ENCODE results near the gene FOXRED1. TPM values are rescaled to one million over a fixed set of nuclear protein-coding genes. Genes with fewer than 3 reads are reported as not detected.
A peak's percentile ranks its signal among the peaks of the same experiment; 100 is the strongest.

FOXRED1 gene
- total RNA-seq = 10 to 100 TPM; 34.8 to 43.4 TPM

DNA sequence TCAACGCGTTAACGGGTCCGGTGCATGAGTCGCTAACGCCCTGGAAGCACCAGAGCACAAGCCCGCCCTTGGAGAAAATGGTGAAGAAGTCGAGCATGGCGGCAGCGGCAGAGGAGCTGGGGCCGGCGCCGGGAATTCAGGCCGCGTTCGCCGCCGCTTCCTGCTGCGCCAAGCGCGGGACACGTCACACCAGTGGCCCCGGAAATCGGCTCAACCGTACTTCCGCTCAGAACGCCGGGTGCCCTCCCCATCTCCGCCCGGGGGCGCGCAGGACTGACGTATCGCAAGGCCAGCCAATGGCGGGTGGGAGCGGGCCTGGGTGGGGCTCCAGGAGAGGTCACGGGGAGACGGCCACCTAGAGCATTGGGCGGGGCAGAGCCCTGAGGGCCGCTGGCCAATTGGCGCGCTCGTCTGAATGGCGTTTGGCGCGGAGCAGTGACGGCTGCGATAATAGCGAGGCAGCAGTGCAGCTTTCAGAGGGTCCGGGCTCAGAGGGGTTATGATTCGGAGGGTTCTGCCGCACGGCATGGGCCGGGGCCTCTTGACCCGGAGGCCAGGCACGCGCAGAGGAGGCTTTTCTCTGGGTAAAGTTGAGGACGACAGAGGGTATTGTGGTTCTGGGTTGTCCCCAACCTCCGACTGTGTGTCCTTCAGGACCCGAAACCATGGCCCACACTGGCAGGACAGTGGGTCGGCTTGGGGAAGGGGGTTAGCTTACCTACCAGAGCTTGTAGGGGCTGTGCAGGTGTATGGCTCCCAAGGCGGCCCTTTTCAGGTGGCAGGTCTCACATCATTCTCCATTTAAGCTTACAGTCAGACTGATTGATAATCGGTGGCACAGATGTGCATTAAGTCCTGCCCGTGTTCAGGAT is at the start of gene FOXRED1, which contains the start of gene SRPRA:
Gene FOXRED1 (plus strand): TSS at position 447 of the 872 bp plus-strand sequence. CDS start 53 bp downstream, at position 500.
Gene SRPRA (minus strand): TSS at position 188 of the 872 bp plus-strand sequence. CDS start 91 bp downstream, at position 97.
- ChIA-PET POLR2A (interaction anchor here (0.7 kb wide), 1 partner anchor 13 kb away, joined by 3 read pairs; no protein-coding TSS in a partner anchor), CTCF (interaction anchor here (1.6 to 1.9 kb wide), 2 partner anchors 10 to 50 kb away, joined by 3 to 7 read pairs; no protein-coding TSS in a partner anchor)
- H3K36me3 Mint-ChIP-seq (ENCODE audit: low read depth) = peaks cover 51% of the 10 kb centered on the region
- H3K9me3 Mint-ChIP-seq = no peaks in the 10 kb centered on the region
- DNase-seq = peak; percentile 100
- peaks cover 44% of the 10 kb centered on the region for H3K4me1 Mint-ChIP-seq
- peak within 1 kb of the TSS; percentile 99 for H3K27ac Mint-ChIP-seq
- no peaks in the 10 kb centered on the region for H3K27me3 Mint-ChIP-seq
- H3K4me3 Mint-ChIP-seq = peak within 1 kb of the TSS; percentile 98

DNA sequence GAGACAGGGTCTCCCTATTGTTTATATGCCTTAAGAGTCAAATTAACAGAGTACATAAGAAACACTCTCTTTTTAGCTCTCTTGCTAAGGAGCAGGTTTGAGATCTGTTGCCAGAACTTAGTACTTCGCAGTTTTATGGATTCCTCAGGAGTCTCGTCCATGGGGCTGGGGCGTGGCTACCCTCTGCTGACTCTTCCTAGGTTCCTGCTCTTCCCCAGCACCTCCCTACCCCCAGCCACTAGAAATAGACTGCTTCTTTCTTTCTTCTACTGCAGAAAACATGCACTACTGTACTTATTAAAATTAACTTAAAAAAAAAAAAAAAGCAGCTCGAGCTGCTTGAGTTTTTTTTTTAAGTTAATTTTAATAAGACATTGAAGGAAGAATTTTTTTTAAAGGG is 49.4 kb upstream of the FOXRED1 start:
- ChIA-PET POLR2A (no interaction called here), CTCF (interaction anchor here (0.5 to 0.8 kb wide), 2 partner anchors 49 to 87 kb away, joined by 3 read pairs; partner anchors contain the start of genes FOXRED1 and SRPRA)
- no peaks in the 10 kb centered on the region for H3K27me3 Mint-ChIP-seq
- no peak overlapping the region for H3K4me3 Mint-ChIP-seq
- no peaks in the 10 kb centered on the region for H3K9me3 Mint-ChIP-seq
- no peak for DNase-seq
- H3K36me3 Mint-ChIP-seq (ENCODE audit: low read depth) = no peaks in the 10 kb centered on the region
- no peak overlapping the region for H3K27ac Mint-ChIP-seq
- H3K4me1 Mint-ChIP-seq = peaks cover 15% of the 10 kb centered on the region

DNA sequence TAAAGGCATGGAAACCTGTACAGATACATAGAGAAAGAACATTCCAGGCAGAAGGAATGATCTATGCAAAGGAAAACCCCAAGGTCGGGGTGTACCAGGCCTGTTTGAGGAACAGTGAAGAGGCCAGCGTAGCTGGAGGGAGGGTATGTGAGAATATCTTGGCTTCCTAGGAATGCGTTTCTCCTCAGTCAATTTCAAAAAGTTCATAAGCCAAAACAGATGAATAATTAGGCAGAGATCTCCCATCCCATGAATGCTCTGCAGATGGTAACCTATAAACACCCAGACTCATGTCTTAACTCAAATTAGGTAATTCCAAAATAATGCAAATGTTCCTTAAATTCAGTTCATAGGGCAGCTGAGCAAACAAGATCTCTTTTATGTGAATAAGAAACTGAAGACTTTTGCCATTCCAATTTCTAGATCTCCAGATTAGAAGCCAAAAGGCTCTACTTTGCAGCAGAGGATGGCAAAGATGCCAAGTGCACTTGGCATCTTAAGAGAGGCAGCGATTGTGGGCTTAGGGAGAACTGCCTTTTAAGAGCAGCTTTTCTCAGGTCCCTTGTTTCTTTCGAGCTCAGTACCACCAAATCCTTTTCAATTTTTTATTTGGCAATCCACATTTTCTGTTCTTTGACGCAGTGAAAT is 44.2 kb upstream of the FOXRED1 start:
- H3K27me3 Mint-ChIP-seq = no peaks in the 10 kb centered on the region

DNA sequence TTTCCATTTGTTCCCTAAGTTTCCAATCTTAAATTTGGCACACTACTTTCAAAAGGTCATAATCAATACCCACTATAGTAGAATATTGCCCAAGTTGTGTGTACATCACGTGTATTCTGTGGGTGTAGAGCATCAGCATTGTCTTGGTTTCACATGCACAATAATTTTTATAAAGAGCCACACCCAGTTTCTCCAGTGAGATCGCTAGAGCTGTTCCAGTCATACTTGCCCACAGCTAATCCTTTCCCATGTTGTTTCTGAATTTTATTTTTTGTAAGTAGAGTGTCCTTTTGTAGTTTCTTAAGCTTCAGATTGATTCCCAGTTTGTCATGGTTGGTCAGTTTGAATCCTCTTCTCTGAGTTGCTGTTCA is 43.7 kb upstream of the FOXRED1 start:
- Mint-ChIP-seq H3K4me3 (no peak overlapping the region), H3K36me3 (ENCODE audit: low read depth) (peaks cover 4% of the 10 kb centered on the region), H3K27ac (no peak overlapping the region), H3K27me3 (no peaks in the 10 kb centered on the region), H3K9me3 (peaks cover 2% of the 10 kb centered on the region), H3K4me1 (no peaks in the 10 kb centered on the region)
- ChIA-PET CTCF (interaction anchor here (1.5 kb wide), 1 partner anchor 24 kb away, joined by 4 read pairs; no protein-coding TSS in a partner anchor), POLR2A (no interaction called here)
- DNase-seq = no peak

More for the DNA sequence above, 44.2 kb upstream of the FOXRED1 start:
- DNase-seq = no peak
- H3K36me3 Mint-ChIP-seq (ENCODE audit: low read depth) = peaks cover 4% of the 10 kb centered on the region
- H3K27ac Mint-ChIP-seq = no peak overlapping the region
- peaks cover 2% of the 10 kb centered on the region for H3K4me1 Mint-ChIP-seq
- H3K9me3 Mint-ChIP-seq = peaks cover 2% of the 10 kb centered on the region
- no peak overlapping the region for H3K4me3 Mint-ChIP-seq
- ChIA-PET CTCF (interaction anchor here (1.5 kb wide), 1 partner anchor 24 kb away, joined by 4 read pairs; no protein-coding TSS in a partner anchor), POLR2A (no interaction called here)

DNA sequence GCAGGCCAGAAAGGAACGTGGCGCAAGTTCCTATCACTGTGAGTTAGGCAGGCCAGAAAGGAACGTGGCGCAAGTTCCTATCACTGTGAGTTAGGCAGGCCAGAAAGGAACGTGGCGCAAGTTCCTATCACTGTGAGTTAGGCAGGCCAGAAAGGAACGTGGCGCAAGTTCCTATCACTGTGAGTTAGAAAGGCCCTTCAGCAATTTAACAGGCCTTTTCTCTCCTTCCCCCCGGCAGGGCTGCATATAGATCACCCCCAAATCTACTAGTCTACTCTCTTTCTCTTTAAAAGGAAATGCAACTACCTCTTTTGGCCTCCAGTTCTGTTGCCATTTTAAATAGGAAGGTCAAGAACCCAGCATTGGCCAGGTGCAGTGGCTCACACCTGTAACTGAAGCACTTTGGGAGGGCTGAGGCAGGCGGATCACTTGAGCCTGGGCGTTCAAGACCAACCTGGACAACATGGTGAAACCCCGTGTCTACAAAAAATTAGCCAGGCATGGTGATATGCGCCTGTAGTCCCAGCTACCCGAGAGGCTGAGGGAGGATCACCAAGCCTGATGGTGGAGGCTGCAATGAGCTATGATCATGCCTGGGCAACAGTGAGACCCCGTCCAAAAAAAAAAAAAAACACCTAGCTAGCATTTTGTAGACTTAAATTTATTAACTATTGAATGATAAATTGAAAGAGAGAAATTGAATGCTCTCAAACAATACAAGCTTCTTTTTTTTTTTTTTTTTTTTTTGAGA is 42.4 kb upstream of the FOXRED1 start:
- H3K27me3 Mint-ChIP-seq = no peaks in the 10 kb centered on the region
- ChIA-PET POLR2A (no interaction called here), CTCF (interaction anchor here (0.6 kb wide), 1 partner anchor 86 kb away, joined by 3 read pairs; no protein-coding TSS in a partner anchor)
- H3K36me3 Mint-ChIP-seq (ENCODE audit: low read depth) = peaks cover 6% of the 10 kb centered on the region
- no peak overlapping the region for H3K4me3 Mint-ChIP-seq
- H3K4me1 Mint-ChIP-seq = no peaks in the 10 kb centered on the region
- H3K27ac Mint-ChIP-seq = no peak overlapping the region
- DNase-seq = no peak
- peaks cover 2% of the 10 kb centered on the region for H3K9me3 Mint-ChIP-seq

DNA sequence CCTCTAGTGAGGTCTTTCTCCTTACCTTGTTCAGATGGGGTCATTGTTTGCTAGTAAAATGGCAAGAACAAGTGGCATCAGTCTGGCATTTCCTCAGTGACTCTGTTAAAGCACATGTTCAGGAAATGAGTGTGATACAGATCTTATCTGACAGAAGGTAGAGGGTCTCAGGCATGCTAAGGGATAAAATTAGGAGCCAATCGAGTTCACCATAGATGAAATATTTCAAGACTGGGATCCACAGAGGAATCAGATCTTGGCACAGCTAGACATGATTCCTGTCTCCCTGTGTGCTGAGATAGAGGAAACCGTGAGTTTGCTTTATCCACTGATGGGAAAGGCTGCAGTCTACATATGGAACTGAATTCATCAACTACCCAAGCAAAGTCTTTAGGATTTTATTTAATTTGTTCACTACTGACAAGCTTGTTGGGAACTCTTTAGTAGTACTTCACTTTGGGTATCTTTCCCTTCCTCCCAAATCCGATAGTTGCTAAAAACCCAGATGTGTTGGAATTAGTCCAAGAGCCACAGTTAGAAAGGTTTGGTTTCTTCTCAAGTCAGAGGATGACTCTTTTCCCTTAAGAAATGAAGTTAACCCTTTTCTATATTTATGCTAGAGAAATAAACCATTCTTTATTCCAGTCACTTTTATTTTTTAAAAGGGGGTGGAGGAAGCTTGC is 39.0 kb upstream of the FOXRED1 start:
- Mint-ChIP-seq H3K27me3 (no peaks in the 10 kb centered on the region), H3K9me3 (peaks cover 2% of the 10 kb centered on the region), H3K36me3 (ENCODE audit: low read depth) (peaks cover 6% of the 10 kb centered on the region), H3K27ac (no peak overlapping the region), H3K4me1 (no peaks in the 10 kb centered on the region), H3K4me3 (no peak overlapping the region)
- ChIA-PET POLR2A (no interaction called here), CTCF (interaction anchor here (1.2 to 1.3 kb wide), 3 partner anchors 14 to 575 kb away, joined by 3 to 4 read pairs (median 3); no protein-coding TSS in a partner anchor)
- DNase-seq = no peak

DNA sequence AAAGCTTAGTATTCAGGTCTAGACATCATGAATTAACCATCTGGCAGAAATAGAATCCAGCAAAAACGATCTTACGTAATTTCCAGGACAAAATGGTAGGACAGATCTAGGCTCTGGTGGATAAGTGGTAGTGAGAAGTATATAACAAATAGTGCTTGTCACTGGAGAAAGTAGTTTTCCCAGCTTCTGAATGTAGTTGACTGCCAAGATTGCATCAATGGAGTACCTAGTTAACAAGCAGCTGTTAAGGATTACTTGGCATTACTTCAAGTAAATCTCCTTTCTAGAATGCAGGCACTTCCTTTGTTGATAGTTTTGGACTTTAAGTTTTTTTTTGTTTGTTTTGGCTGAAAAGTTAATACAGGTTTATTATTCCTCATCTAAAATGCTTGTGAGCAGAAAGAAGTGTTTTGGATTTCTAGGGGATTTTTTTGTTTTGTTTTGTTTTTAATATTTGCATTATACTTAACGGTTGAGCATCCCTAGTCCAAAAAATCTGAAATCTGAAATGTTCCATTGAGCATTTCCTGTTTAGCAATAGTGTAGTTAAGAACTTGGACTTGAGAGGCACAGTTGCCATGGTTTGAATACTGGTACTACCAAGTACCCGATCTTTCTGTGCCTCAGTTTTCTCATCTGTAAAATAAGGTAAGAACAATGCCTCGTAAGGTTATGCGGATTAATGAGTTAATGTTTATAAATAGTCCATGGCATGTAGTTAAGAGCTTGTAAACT is 37.1 kb upstream of the FOXRED1 start:
- POLR2A ChIA-PET = no interaction called here
- Mint-ChIP-seq H3K4me3 (no peak overlapping the region), H3K36me3 (ENCODE audit: low read depth) (peaks cover 9% of the 10 kb centered on the region), H3K27me3 (no peaks in the 10 kb centered on the region), H3K9me3 (no peaks in the 10 kb centered on the region), H3K27ac (no peak overlapping the region), H3K4me1 (no peaks in the 10 kb centered on the region)
- CTCF ChIA-PET = interaction anchor here (1.1 kb wide), 1 partner anchor 28 kb away, joined by 3 read pairs; no protein-coding TSS in a partner anchor
- DNase-seq = no peak

DNA sequence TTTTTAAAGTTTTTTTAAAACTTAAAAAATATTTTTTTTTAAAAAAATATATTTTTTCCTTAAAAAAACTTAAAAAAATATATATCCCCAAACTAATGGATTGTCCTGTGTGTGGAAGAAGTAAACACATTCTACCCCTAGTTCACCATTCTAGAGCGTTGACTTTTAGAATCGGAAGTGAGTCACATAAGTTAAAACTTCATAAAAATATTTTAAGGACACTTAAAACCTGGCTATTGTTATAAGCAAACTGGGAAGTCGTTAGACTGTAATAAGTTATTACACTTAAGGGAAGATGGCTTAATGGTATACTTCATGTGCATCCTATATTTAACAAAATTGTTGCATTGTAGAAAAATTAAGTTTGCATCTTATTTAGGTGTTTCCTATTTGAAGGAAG is 36.3 kb upstream of the FOXRED1 start:
- POLR2A ChIA-PET = no interaction called here
- Mint-ChIP-seq H3K9me3 (no peaks in the 10 kb centered on the region), H3K4me3 (no peak overlapping the region), H3K27me3 (no peaks in the 10 kb centered on the region), H3K4me1 (no peaks in the 10 kb centered on the region), H3K36me3 (ENCODE audit: low read depth) (peaks cover 9% of the 10 kb centered on the region), H3K27ac (no peak overlapping the region)
- CTCF ChIA-PET = no interaction called here
- no peak for DNase-seq

DNA sequence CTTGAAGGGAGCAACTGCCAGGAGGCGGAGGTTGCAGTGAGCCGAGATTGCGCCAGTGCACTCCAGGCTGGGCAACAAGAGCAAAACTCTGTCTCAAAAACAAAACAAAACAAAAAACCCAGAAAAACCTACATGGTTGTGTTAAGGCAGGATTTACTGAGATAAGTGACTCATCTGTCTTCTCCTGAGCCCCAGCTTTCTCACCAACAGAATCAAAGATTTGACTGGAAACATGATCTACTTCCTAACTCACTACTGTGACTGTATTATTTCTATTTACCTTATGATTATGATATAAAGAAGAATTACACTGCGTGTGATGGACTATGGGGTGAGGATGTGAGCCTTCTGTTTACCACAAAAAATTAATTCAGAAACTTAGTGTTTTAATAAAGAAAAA is 35.6 kb upstream of the FOXRED1 start:
- Mint-ChIP-seq H3K9me3 (no peaks in the 10 kb centered on the region), H3K4me3 (no peak overlapping the region), H3K27ac (no peak overlapping the region), H3K27me3 (no peaks in the 10 kb centered on the region), H3K4me1 (no peaks in the 10 kb centered on the region), H3K36me3 (ENCODE audit: low read depth) (peaks cover 9% of the 10 kb centered on the region)
- CTCF ChIA-PET = no interaction called here
- POLR2A ChIA-PET = no interaction called here
- no peak for DNase-seq

DNA sequence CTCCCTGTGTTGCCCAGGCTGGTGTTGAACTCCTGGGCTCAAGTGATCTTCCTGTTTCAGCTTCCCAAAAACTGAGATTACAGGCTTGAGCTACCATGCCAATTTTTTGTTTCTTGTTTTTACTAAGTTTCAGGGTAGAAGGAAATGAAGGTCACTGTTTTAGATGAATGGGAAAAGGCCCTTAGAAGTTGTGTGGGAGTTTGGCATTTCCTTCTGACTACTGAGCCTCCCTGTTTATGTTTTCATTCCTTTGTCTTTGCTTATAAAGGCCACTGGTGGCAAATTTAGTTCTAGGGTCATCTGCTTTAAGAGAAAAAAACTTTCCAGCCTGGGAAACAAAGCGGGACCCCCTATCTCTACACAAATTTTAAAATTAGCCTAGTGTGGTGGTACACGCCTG is 22.3 kb upstream of the FOXRED1 start:
- no peaks in the 10 kb centered on the region for H3K27me3 Mint-ChIP-seq
- no peaks in the 10 kb centered on the region for H3K9me3 Mint-ChIP-seq
- POLR2A ChIA-PET = no interaction called here
- H3K27ac Mint-ChIP-seq = no peak overlapping the region
- no peak for DNase-seq
- CTCF ChIA-PET = no interaction called here
- no peaks in the 10 kb centered on the region for H3K36me3 Mint-ChIP-seq (ENCODE audit: low read depth)
- no peaks in the 10 kb centered on the region for H3K4me1 Mint-ChIP-seq
- H3K4me3 Mint-ChIP-seq = no peak overlapping the region

DNA sequence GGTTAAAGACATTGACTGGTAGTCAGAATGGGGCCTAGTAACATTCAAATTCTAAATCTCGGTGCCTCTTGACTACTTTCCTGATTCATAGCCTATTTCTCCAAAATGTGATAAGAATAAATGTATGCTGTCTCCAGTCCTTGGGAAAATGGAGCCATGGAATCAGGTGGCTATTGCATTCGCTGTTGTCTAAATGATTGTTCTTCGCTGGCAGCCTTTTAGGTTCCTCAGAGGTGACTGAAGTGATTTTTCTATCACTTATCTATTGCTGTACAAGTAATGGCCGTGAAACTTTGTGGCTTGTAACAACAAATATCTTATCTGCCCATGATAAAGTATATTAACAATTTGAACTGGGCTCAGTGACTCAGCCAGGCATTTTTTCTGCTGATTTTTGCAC is 15.7 kb upstream of the FOXRED1 start:
- Mint-ChIP-seq H3K4me1 (no peaks in the 10 kb centered on the region), H3K4me3 (no peak overlapping the region), H3K9me3 (no peaks in the 10 kb centered on the region), H3K36me3 (ENCODE audit: low read depth) (peaks cover 7% of the 10 kb centered on the region), H3K27ac (no peak overlapping the region), H3K27me3 (no peaks in the 10 kb centered on the region)
- POLR2A ChIA-PET = no interaction called here
- CTCF ChIA-PET = no interaction called here
- no peak for DNase-seq

DNA sequence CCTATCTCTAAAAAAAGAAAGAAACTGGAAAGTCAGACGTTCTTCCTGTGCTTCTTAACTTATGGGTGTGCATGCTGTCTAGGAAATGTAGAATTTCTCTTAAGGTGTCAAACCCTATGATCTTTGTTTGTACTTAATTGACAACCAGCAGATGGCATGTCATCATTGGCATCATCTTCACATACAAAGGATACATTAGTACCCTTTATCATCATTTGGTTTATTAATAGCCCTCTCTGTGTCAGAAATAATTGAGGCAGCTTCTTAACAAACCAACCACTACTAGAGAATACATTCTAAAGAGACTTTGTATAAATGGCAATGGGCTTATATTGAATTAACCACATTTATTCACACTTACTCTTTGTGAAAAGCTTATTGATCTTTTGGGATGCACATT is 14.1 kb upstream of the FOXRED1 start:
- no peaks in the 10 kb centered on the region for H3K9me3 Mint-ChIP-seq
- peaks cover 7% of the 10 kb centered on the region for H3K36me3 Mint-ChIP-seq (ENCODE audit: low read depth)
- ChIA-PET POLR2A (no interaction called here), CTCF (interaction anchor here (1.8 kb wide), 1 partner anchor 8 kb away, joined by 4 read pairs; no protein-coding TSS in a partner anchor)
- no peaks in the 10 kb centered on the region for H3K27me3 Mint-ChIP-seq
- no peak for DNase-seq
- H3K4me3 Mint-ChIP-seq = no peak overlapping the region
- H3K27ac Mint-ChIP-seq = no peak overlapping the region
- H3K4me1 Mint-ChIP-seq = no peaks in the 10 kb centered on the region
